AG04450 (cell line): ENCODE data around the gene LHFPL3. TPM values are rescaled to one million over a fixed set of nuclear protein-coding genes. Genes with fewer than 3 reads are reported as not detected.

ENCODE experiments used
- CTCF ChIA-PET: fragments of 300-600, 350-600 bp; formaldehyde crosslinking; extraction: SDS; loops from one replicate; lab custom pipeline; 2022; ENCODE audit warnings: antibody characterized with exemption, inconsistent platforms; lab: Charles Lee
- POLR2A ChIA-PET: fragments of 350-600 bp; formaldehyde crosslinking; extraction: SDS; loops from one replicate; lab custom pipeline; 2021; ENCODE audit warnings: antibody characterized with exemption, inconsistent platforms; lab: Yijun Ruan, JAX
- DNase-seq: peaks from one replicate; pipeline ENCODE4 v3.0.0-alpha.2; 2011; ENCODE audit warnings: low read depth, low spot score
- H3K27ac ChIP-seq: one replicate; pipeline ENCODE4 v1.5.1; 2012; ENCODE audit warnings: low read depth, low read length, control low read depth
- H3K27me3 ChIP-seq: one replicate; pipeline ENCODE4 v1.6.0; 2012; ENCODE audit warnings: low read length; ENCODE audit not compliant: control insufficient read depth, insufficient read depth
- H3K4me3 ChIP-seq: 2 replicates; pipeline ENCODE4 v1.5.1; 2011; ENCODE audit warnings: mild to moderate bottlenecking, low read depth, low read length, control low read depth
- H3K9me3 ChIP-seq: 2 replicates; pipeline ENCODE4 v1.5.1; 2012; ENCODE audit warnings: low read length; ENCODE audit not compliant: control insufficient read depth, insufficient read depth
- CTCF ChIP-seq: IDR thresholded peaks from 2 replicates; pipeline ENCODE4 v1.5.1; 2011; ENCODE audit warnings: low read depth, low read length, control low read depth, inconsistent platforms
- polyA plus RNA-seq: library from polyadenylated mRNA; depleted of rRNA; stranded (reverse); fragments of >200 nt; gene quantifications from 2 replicates; pipeline ENCODE4 v1.2.3, GENCODE V29; 2011

LHFPL3 gene
- polyA plus RNA-seq, 1 experiment = not detected

- Histone ChIP-seq H3K9me3 (no peaks in the 10 kb centered on the region), H3K4me3 (no peak overlapping the region), H3K27me3 (peaks cover 10% of the 10 kb centered on the region), H3K27ac (no peak overlapping the region)
- ChIA-PET POLR2A (no interaction called here), CTCF (interaction anchor here (2.2 to 7.1 kb wide), 2 partner anchors 10 to 25 kb away, joined by 15 to 46 read pairs; no protein-coding TSS in a partner anchor)
- TF ChIP-seq CTCF = no peak
- no peak for DNase-seq
Measured at GRCh38 chr7:104908636-104909035, 580.2 kb downstream of the LHFPL3 start.

- TF ChIP-seq CTCF = no peak
Measured at GRCh38 chr7:104909096-104909495, 580.7 kb downstream of the LHFPL3 start.

GRCh38 chr7:104914421-104914820 lies 586.0 kb downstream of the LHFPL3 start:
- Histone ChIP-seq H3K27me3 (peaks cover 4% of the 10 kb centered on the region), H3K27ac (no peak overlapping the region), H3K9me3 (no peaks in the 10 kb centered on the region), H3K4me3 (no peak overlapping the region)
- DNase-seq = no peak
- ChIA-PET POLR2A (no interaction called here), CTCF (interaction anchor here (1.0 to 8.7 kb wide), 3 partner anchors 32 to 271 kb away, joined by 3 to 311 read pairs (median 6); no protein-coding TSS in a partner anchor)
- TF ChIP-seq CTCF = no peak

More at GRCh38 chr7:104909096-104909495, 580.7 kb downstream of the LHFPL3 start:
- Histone ChIP-seq H3K9me3 (no peaks in the 10 kb centered on the region), H3K27ac (no peak overlapping the region), H3K27me3 (peaks cover 10% of the 10 kb centered on the region), H3K4me3 (no peak overlapping the region)
- CTCF ChIA-PET = interaction anchor here (2.2 to 7.1 kb wide), 2 partner anchors 10 to 25 kb away, joined by 15 to 46 read pairs; no protein-coding TSS in a partner anchor
- POLR2A ChIA-PET = no interaction called here
- DNase-seq = no peak

- Histone ChIP-seq H3K4me3 (no peak overlapping the region), H3K27ac (no peak overlapping the region), H3K27me3 (peaks cover 4% of the 10 kb centered on the region), H3K9me3 (no peaks in the 10 kb centered on the region)
- ChIA-PET POLR2A (no interaction called here), CTCF (interaction anchor here (4.6 to 8.7 kb wide), 2 partner anchors 39 to 279 kb away, joined by 55 to 311 read pairs; no protein-coding TSS in a partner anchor)
- no peak for TF ChIP-seq CTCF
- DNase-seq = no peak
Measured at GRCh38 chr7:104921596-104921995, 593.2 kb downstream of the LHFPL3 start.

- CTCF ChIA-PET = interaction anchor here (0.5 to 1.9 kb wide), 5 partner anchors 39 to 477 kb away, joined by 3 to 27 read pairs (median 7); no protein-coding TSS in a partner anchor
- peak; percentile 20 for DNase-seq
- Histone ChIP-seq H3K9me3 (no peaks in the 10 kb centered on the region), H3K4me3 (no peak overlapping the region), H3K27me3 (peaks cover 3% of the 10 kb centered on the region), H3K27ac (no peak overlapping the region)
- POLR2A ChIA-PET = no interaction called here
- no peak for TF ChIP-seq CTCF
Measured at GRCh38 chr7:104922182-104923009, 594.0 kb downstream of the LHFPL3 start.
